H1 (cell line): ENCODE measurements around the gene LRRC3B. TPM values are rescaled to one million over a fixed set of nuclear protein-coding genes. Genes with fewer than 3 reads are reported as not detected.

Experiments used
- CTCF ChIA-PET: fragments of 300-600 bp; sonication (Branson Sonifier 250); formaldehyde crosslinking; loops from one replicate; lab custom pipeline; 2021; ENCODE audit not compliant: partially characterized antibody; lab: Charles Lee
- POLR2A ChIA-PET: fragments of 300-600 bp; sonication (Branson Sonifier 250); formaldehyde crosslinking; loops from one replicate; lab custom pipeline; 2021; ENCODE audit warnings: inconsistent platforms; ENCODE audit not compliant: partially characterized antibody; lab: Charles Lee
- DNase-seq, 2 experiments: peaks; one replicate each; pipeline versions ENCODE4 v3.0.0 to v3.0.0-alpha.2; 2010 to 2022; ENCODE audit warnings: low spot score in 2 of 2, low read depth in 1 of 2, mixed read lengths in 1 of 2
- FAIRE-seq: peaks from 2 replicates; lab custom pipeline; 2011; peaks lifted over from hg19 to GRCh38; lab: Jason Lieb, UNC
- H2AFZ ChIP-seq: 2 replicates; pipeline ENCODE4 v1.8.1; 2012; ENCODE audit warnings: low read length, inconsistent platforms
- H2AK5ac ChIP-seq: 2 replicates; pipeline ENCODE4 v1.6.1; 2013; ENCODE audit warnings: low read depth, low read length
- H2BK120ac ChIP-seq: replicated peaks from 2 replicates; pipeline ENCODE3; 2013; ENCODE audit warnings: low read depth, low read length, inconsistent platforms
- H2BK12ac ChIP-seq: 2 replicates; pipeline ENCODE4 v1.6.1; 2013; ENCODE audit warnings: low read depth, low read length
- H2BK15ac ChIP-seq: 2 replicates; pipeline ENCODE4 v1.6.1; 2013; ENCODE audit warnings: low read length
- H2BK20ac ChIP-seq: 2 replicates; pipeline ENCODE4 v1.6.1; 2013; ENCODE audit warnings: low read length
- H2BK5ac ChIP-seq: 2 replicates; pipeline ENCODE4 v1.6.1; 2013; ENCODE audit warnings: low read depth, low read length
- H3K14ac ChIP-seq: 2 replicates; pipeline ENCODE4 v1.6.1; 2013; ENCODE audit warnings: inconsistent platforms; ENCODE audit not compliant: insufficient read length
- H3K18ac ChIP-seq: 2 replicates; pipeline ENCODE4 v1.6.1; 2013; ENCODE audit warnings: low read length; ENCODE audit errors: extremely low read depth
- H3K23ac ChIP-seq: 2 replicates; pipeline ENCODE4 v1.6.1; 2013; ENCODE audit warnings: inconsistent platforms; ENCODE audit not compliant: insufficient read length
- H3K23me2 ChIP-seq: 2 replicates; pipeline ENCODE4 v1.6.1; 2013; ENCODE audit warnings: low read depth, low read length
- H3K27ac ChIP-seq: 2 replicates; pipeline ENCODE4 v1.6.1; 2011; ENCODE audit warnings: low read depth, low read length, inconsistent platforms
- H3K27me3 ChIP-seq, 4 experiments: replicated peaks in 1 of 4; 1 replicate in 1 of 4; 2 replicates in 3 of 4; pipeline versions ENCODE4 v1.6.1 to v1.8.1; 2011 to 2013; ENCODE audit warnings: low read length in 3 of 4, mild to moderate bottlenecking in 3 of 4, inconsistent platforms in 2 of 4, mixed read lengths in 2 of 4, moderate library complexity in 1 of 4; ENCODE audit not compliant: control insufficient read depth in 3 of 4, insufficient read depth in 3 of 4; ENCODE audit errors: extremely low read depth in 1 of 4
- H3K36me3 ChIP-seq, 4 experiments: 2 replicates each; pipeline versions ENCODE4 v1.6.1 to v1.8.1; 2011 to 2013; ENCODE audit warnings: mild to moderate bottlenecking in 4 of 4, low read length in 3 of 4, moderate library complexity in 2 of 4, control low read depth in 1 of 4, inconsistent platforms in 1 of 4; ENCODE audit not compliant: insufficient read depth in 4 of 4, control insufficient read depth in 2 of 4
- H3K4ac ChIP-seq: replicated peaks from 2 replicates; pipeline ENCODE3; 2013; ENCODE audit warnings: low read length, low read depth, mixed read lengths, inconsistent platforms; ENCODE audit not compliant: insufficient read length
- H3K4me1 ChIP-seq, 4 experiments: replicated peaks in 1 of 4; 1 replicate in 1 of 4; 2 replicates in 3 of 4; pipeline versions ENCODE4 v1.6.1 to v1.8.1; 2011 to 2013; ENCODE audit warnings: low read length in 3 of 4, inconsistent platforms in 2 of 4, mixed read lengths in 1 of 4; ENCODE audit not compliant: insufficient read depth in 4 of 4, control insufficient read depth in 3 of 4
- H3K4me2 ChIP-seq, 2 experiments: 2 replicates each; pipeline versions ENCODE4 v1.6.1 to v1.8.1; 2011 to 2013; ENCODE audit warnings: low read depth in 2 of 2, low read length in 2 of 2, control low read depth in 1 of 2, inconsistent platforms in 1 of 2, mild to moderate bottlenecking in 1 of 2; ENCODE audit not compliant: insufficient read depth in 1 of 2
- H3K4me3 ChIP-seq, 4 experiments: fragments of 200-600, 300-600 bp in 1 of 4; sonication (generic), shearing (Covaris generic), sonication (Bioruptor Twin) in 1 of 4; 2 replicates each; pipeline versions ENCODE4 v1.5.1 to v1.8.1; 2011 to 2016; ENCODE audit warnings: low read length in 4 of 4, low read depth in 3 of 4, control low read depth in 2 of 4, inconsistent platforms in 2 of 4, mild to moderate bottlenecking in 2 of 4, mixed read lengths in 1 of 4, moderate library complexity in 1 of 4; ENCODE audit not compliant: insufficient read depth in 2 of 4; ENCODE audit errors: extremely low read depth in 1 of 4
- H3K56ac ChIP-seq: replicated peaks from 2 replicates; pipeline ENCODE3; 2013; ENCODE audit warnings: low read depth, mild to moderate bottlenecking, mixed read lengths, low read length, inconsistent platforms; ENCODE audit not compliant: insufficient read length
- H3K79me1 ChIP-seq: 2 replicates; pipeline ENCODE4 v1.6.1; 2013; ENCODE audit warnings: low read depth, low read length, control low read depth
- H3K79me2 ChIP-seq, 2 experiments: 2 replicates each; pipeline versions ENCODE4 v1.6.1 to v1.8.1; 2012 to 2013; ENCODE audit warnings: low read length in 2 of 2, mild to moderate bottlenecking in 2 of 2, inconsistent platforms in 1 of 2; ENCODE audit not compliant: insufficient read depth in 2 of 2, control insufficient read depth in 1 of 2
- H3K9ac ChIP-seq, 4 experiments: replicated peaks in 1 of 4; 1 replicate in 1 of 4; 2 replicates in 3 of 4; pipeline versions ENCODE4 v1.6.1 to v1.8.1; 2011 to 2013; ENCODE audit warnings: low read depth in 3 of 4, low read length in 3 of 4, control low read depth in 2 of 4, mild to moderate bottlenecking in 2 of 4, moderate library complexity in 2 of 4, inconsistent platforms in 1 of 4; ENCODE audit errors: extremely low read depth in 1 of 4
- H3K9me3 ChIP-seq, 2 experiments: 2 replicates each; pipeline versions ENCODE4 v1.6.1 to v1.8.1; 2012 to 2013; ENCODE audit warnings: mild to moderate bottlenecking in 2 of 2, moderate library complexity in 2 of 2, control low read depth in 1 of 2, inconsistent platforms in 1 of 2, low read depth in 1 of 2, low read length in 1 of 2, mixed read lengths in 1 of 2; ENCODE audit not compliant: insufficient read depth in 2 of 2
- H4K20me1 ChIP-seq, 2 experiments: replicated peaks in 1 of 2; 2 replicates each; pipeline versions ENCODE3 to v1.8.1; 2011 to 2013; ENCODE audit warnings: inconsistent platforms in 2 of 2, low read length in 2 of 2, mild to moderate bottlenecking in 1 of 2; ENCODE audit not compliant: insufficient read depth in 2 of 2, control insufficient read depth in 1 of 2
- H4K5ac ChIP-seq: 2 replicates; pipeline ENCODE4 v1.6.1; 2013; ENCODE audit warnings: low read length, low read depth, mixed read lengths, inconsistent platforms; ENCODE audit not compliant: insufficient read length
- H4K8ac ChIP-seq: 2 replicates; pipeline ENCODE4 v1.8.0; 2013; ENCODE audit warnings: mild to moderate bottlenecking, moderate library complexity, low read length, inconsistent platforms; ENCODE audit not compliant: insufficient read depth; ENCODE audit errors: extremely low read depth
- H4K91ac ChIP-seq: replicated peaks from 2 replicates; pipeline ENCODE3; 2013; ENCODE audit warnings: low read length, mixed read lengths, inconsistent platforms; ENCODE audit not compliant: insufficient read length
- BACH1 ChIP-seq: IDR thresholded peaks from 2 replicates; pipeline ENCODE4 v1.6.1; 2012; ENCODE audit warnings: low read length, improper control_type of control experiment
- TEAD4 ChIP-seq: IDR thresholded peaks from 2 replicates; pipeline ENCODE4 v1.6.1; 2012; ENCODE audit warnings: low read depth, low read length, inconsistent platforms, mixed read lengths
- WGBS, 2 experiments: shearing (Covaris generic) in 1 of 2; methylation state at CpG; one replicate each; pipeline versions ENCODE4 v1.1.6 to v1.1.7; 2013 to 2015; ENCODE audit warnings: low lambda C conversion rate in 2 of 2, mixed read lengths in 2 of 2, inconsistent platforms in 1 of 2, low coverage in 1 of 2, missing lambda C conversion rate in 1 of 2; ENCODE audit not compliant: insufficient replicate concordance in 2 of 2, insufficient coverage in 1 of 2, insufficient read length in 1 of 2; ENCODE audit errors: extremely low coverage in 1 of 2, missing lambda C conversion rate in 1 of 2; 5-methylcytosine and 5-hydroxymethylcytosine counted together
- polyA plus RNA-seq, 7 experiments: library from polyadenylated mRNA; depleted of rRNA in 3 of 7; stranded (reverse) in 5 of 7; unstranded in 2 of 7; fragments of >200 nt in 5 of 7; fragments of 200-250 nt in 2 of 7; gene quantifications; 1 replicate in 5 of 7; 2 replicates in 1 of 7; 4 replicates in 1 of 7; pipeline versions ENCODE4 v1.2.1 to v1.2.3, GENCODE V29; 2011 to 2013; ENCODE audit warnings: missing spikeins in 2 of 7, mixed read lengths in 2 of 7
- total RNA-seq: library from RNA; stranded (reverse); fragmentation: NEBNext Ultra II Directional; extraction: Animal tissue kit (Norgen Biotek cat#: 25700); gene quantifications from 2 replicates; pipeline ENCODE4 v1.2.1, GENCODE V29; 2021

LRRC3B gene
- total and polyA plus RNA-seq, 2 of the 8 experiments (the other 6 are each of a cell fraction or from before 2014, with no cell fraction given), result 1.6 to 3.1 TPM

- Histone ChIP-seq H2BK12ac (no peak overlapping the region), H3K23me2 (no peaks in the 10 kb centered on the region), H3K4me1 (no peaks in the 10 kb centered on the region), H3K27ac (no peak overlapping the region), H3K4ac (no peak overlapping the region), H4K91ac (no peak overlapping the region), H2AK5ac (no peak overlapping the region), H2BK5ac (no peak overlapping the region), H4K8ac (no peak overlapping the region), H2AFZ (no peak overlapping the region), H2BK15ac (no peak overlapping the region), H3K9ac (no peak overlapping the region), H3K14ac (no peak overlapping the region), H3K27me3 (no peaks in the 10 kb centered on the region), H3K4me3 (no peak overlapping the region), H2BK20ac (no peak overlapping the region), H3K79me2 (no peaks in the 10 kb centered on the region), H4K20me1 (no peaks in the 10 kb centered on the region), H4K5ac (no peak overlapping the region), H2BK120ac (no peak overlapping the region), H3K36me3 (no peaks in the 10 kb centered on the region), H3K18ac (no peak overlapping the region), H3K23ac (no peak overlapping the region), H3K79me1 (no peaks in the 10 kb centered on the region), H3K56ac (no peak overlapping the region), H3K9me3 (no peaks in the 10 kb centered on the region), H3K4me2 (no peak overlapping the region)
- ChIA-PET CTCF (no interaction called here), POLR2A (no interaction called here)
- 91% methylated on average over 4 of the region's 4 CpGs; no CpG with 5 or more reads in 1 of the 2 experiments for WGBS, 2 experiments
- DNase-seq, result no peak
- no peak for FAIRE-seq
- TF ChIP-seq TEAD4, result no peak
- TF ChIP-seq BACH1, result no peak
These were observed 30.1 kb upstream of the LRRC3B start for GRCh38 chr3:26592451-26592850.
